ENCODE measurements around the gene TFAP2A.

Gene TFAP2A

GRCh38 chr6:10383331-10384090 is 31.4 kb downstream of the TFAP2A start:
- no peak for TF ChIP-seq TAF1 (IDR thresholded peaks at IDR 0.05; ENCODE audit: borderline replicate concordance, insufficient read depth, low read length)
- no peak for TF ChIP-seq SIN3A (IDR thresholded peaks at IDR 0.05; ENCODE audit: borderline replicate concordance, insufficient read depth, low read length)
- TF ChIP-seq FOXP2 (optimal IDR thresholded peaks at IDR 0.05; ENCODE audit: borderline replicate concordance, extremely low read depth, extremely low read length, insufficient read depth) = no peak
- TF ChIP-seq POLR2AphosphoS5 (IDR thresholded peaks at IDR 0.05; ENCODE audit: low read depth, low read length) = no peak
- TF ChIP-seq, protein P1, sequence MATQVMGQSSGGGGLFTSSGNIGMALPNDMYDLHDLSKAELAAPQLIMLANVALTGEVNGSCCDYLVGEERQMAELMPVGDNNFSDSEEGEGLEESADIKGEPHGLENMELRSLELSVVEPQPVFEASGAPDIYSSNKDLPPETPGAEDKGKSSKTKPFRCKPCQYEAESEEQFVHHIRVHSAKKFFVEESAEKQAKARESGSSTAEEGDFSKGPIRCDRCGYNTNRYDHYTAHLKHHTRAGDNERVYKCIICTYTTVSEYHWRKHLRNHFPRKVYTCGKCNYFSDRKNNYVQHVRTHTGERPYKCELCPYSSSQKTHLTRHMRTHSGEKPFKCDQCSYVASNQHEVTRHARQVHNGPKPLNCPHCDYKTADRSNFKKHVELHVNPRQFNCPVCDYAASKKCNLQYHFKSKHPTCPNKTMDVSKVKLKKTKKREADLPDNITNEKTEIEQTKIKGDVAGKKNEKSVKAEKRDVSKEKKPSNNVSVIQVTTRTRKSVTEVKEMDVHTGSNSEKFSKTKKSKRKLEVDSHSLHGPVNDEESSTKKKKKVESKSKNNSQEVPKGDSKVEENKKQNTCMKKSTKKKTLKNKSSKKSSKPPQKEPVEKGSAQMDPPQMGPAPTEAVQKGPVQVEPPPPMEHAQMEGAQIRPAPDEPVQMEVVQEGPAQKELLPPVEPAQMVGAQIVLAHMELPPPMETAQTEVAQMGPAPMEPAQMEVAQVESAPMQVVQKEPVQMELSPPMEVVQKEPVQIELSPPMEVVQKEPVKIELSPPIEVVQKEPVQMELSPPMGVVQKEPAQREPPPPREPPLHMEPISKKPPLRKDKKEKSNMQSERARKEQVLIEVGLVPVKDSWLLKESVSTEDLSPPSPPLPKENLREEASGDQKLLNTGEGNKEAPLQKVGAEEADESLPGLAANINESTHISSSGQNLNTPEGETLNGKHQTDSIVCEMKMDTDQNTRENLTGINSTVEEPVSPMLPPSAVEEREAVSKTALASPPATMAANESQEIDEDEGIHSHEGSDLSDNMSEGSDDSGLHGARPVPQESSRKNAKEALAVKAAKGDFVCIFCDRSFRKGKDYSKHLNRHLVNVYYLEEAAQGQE (IDR thresholded peaks at IDR 0.05; ENCODE audit: insufficient read depth in 1 of 2, low read depth in 2 of 2, low read length in 2 of 2) = no peak

- no peak for TF ChIP-seq FOXP2 (optimal IDR thresholded peaks at IDR 0.05; ENCODE audit: borderline replicate concordance, extremely low read depth, extremely low read length, insufficient read depth)
- no peak for TF ChIP-seq POLR2AphosphoS5 (IDR thresholded peaks at IDR 0.05; ENCODE audit: low read depth, low read length)
- TF ChIP-seq SIN3A (IDR thresholded peaks at IDR 0.05; ENCODE audit: borderline replicate concordance, insufficient read depth, low read length) = no peak
- TF ChIP-seq TAF1 (IDR thresholded peaks at IDR 0.05; ENCODE audit: borderline replicate concordance, insufficient read depth, low read length) = no peak
Measured at GRCh38 chr6:10382728-10383330, 32.0 kb downstream of the TFAP2A start.

DNA sequence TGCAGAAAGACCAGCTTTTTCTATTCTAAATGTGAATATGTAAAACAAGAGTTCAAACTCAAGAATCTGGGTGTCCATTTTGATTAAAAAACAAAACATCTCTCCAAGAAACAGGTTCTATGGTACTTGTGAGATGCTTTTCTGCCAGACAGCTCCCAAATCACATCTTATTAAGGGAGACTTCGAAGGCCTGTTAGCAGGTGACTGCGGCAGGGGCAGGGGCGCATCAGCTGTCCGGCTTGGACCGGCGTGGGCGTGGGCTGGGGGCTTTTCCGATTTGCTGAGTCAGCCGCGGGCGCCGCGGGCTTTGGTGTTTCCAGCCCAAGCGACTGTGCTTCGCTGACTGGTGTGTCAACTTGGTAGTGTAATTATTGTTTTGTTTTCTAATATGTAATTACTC is 32.6 kb downstream of the TFAP2A start:
- TF ChIP-seq FOXP2 (optimal IDR thresholded peaks at IDR 0.05; ENCODE audit: borderline replicate concordance, extremely low read depth, extremely low read length, insufficient read depth) (no peak), SIN3A (IDR thresholded peaks at IDR 0.05; ENCODE audit: borderline replicate concordance, insufficient read depth, low read length) (no peak), POLR2AphosphoS5 (IDR thresholded peaks at IDR 0.05; ENCODE audit: low read depth, low read length) (no peak), TAF1 (IDR thresholded peaks at IDR 0.05; ENCODE audit: borderline replicate concordance, insufficient read depth, low read length) (no peak)
- TF ChIP-seq, protein P1 (IDR thresholded peaks at IDR 0.05; ENCODE audit: insufficient read depth in 1 of 2, low read depth in 2 of 2, low read length in 2 of 2) = no peak

GRCh38 chr6:10381830-10382208 is 33.1 kb downstream of the TFAP2A start:
- TF ChIP-seq, protein P1 (IDR thresholded peaks at IDR 0.05; ENCODE audit: insufficient read depth in 1 of 2, low read depth in 2 of 2, low read length in 2 of 2) = no peak
- TF ChIP-seq FOXP2 (optimal IDR thresholded peaks at IDR 0.05; ENCODE audit: borderline replicate concordance, extremely low read depth, extremely low read length, insufficient read depth) (no peak), POLR2AphosphoS5 (IDR thresholded peaks at IDR 0.05; ENCODE audit: low read depth, low read length) (no peak), SIN3A (IDR thresholded peaks at IDR 0.05; ENCODE audit: borderline replicate concordance, insufficient read depth, low read length) (no peak), TAF1 (IDR thresholded peaks at IDR 0.05; ENCODE audit: borderline replicate concordance, insufficient read depth, low read length) (no peak)

DNA sequence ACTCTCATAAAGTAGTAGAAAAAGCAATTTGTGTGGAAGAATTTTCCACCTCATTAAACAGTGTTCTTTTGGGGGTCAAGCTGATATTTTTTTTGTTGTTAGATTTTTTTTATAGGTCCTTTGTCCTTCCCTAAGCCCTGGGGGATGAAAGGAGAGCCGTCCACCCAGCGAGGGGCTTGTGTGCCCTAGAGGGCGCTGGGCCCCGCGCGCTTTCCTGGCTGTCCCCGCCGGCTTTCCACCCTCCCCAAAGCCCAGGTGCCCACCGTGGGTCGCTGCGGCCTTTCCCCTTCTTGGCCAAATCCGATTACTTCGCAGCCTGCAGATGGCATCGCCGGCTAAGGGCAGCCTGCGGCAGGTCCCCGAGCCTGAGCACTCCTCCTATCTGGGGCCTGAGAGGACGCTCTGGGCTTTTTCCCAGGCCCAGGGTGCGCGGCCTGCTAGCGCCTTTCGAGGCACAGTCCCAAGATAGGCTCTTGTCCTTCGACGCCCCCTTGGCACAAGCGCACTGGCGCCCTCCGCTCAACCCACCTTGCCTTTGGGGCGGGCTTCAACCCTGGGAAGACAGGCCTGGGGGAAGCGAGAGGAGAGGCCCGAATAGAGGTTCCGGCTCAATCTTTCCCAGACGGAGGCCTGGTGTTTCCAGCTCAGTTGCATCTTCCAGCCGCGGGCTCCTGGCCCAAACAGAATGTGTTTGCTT is 33.6 kb downstream of the TFAP2A start:
- TF ChIP-seq, protein P1 (IDR thresholded peaks at IDR 0.05; ENCODE audit: insufficient read depth in 1 of 2, low read depth in 2 of 2, low read length in 2 of 2) = no peak
- TF ChIP-seq SIN3A (IDR thresholded peaks at IDR 0.05; ENCODE audit: borderline replicate concordance, insufficient read depth, low read length) (no peak), TAF1 (IDR thresholded peaks at IDR 0.05; ENCODE audit: borderline replicate concordance, insufficient read depth, low read length) (no peak), FOXP2 (optimal IDR thresholded peaks at IDR 0.05; ENCODE audit: borderline replicate concordance, extremely low read depth, extremely low read length, insufficient read depth) (no peak), POLR2AphosphoS5 (IDR thresholded peaks at IDR 0.05; ENCODE audit: low read depth, low read length) (no peak)

Data from PFSK-1 (cell line).